HG03565 (cell line): ENCODE measurements around the gene TULP4.

ENCODE experiments used
- ATAC-seq: cut with Tn5 transposase; IDR thresholded peaks from one replicate; pipeline ENCODE4 v1.9.1; 2021; ENCODE audit warnings: mild to moderate bottlenecking, moderate library complexity; ENCODE audit not compliant: unreplicated experiment

TULP4 gene

GRCh38 chr6:158415666-158416065 lies 103.4 kb downstream of the TULP4 start:
- ATAC-seq, result no peak

- ATAC-seq, result no peak
These were observed 104.9 kb downstream of the TULP4 start for GRCh38 chr6:158416883-158417759.

GRCh38 chr6:158417760-158418098 lies 105.5 kb downstream of the TULP4 start:
- no peak for ATAC-seq

GRCh38 chr6:158418501-158418900 lies 106.2 kb downstream of the TULP4 start:
- ATAC-seq, result no peak

- no peak for ATAC-seq
These were observed 107.2 kb downstream of the TULP4 start for GRCh38 chr6:158419339-158419909.

- ATAC-seq, result no peak
These were observed 109.1 kb downstream of the TULP4 start for GRCh38 chr6:158421381-158421780.

- no peak for ATAC-seq
These were observed 110.5 kb downstream of the TULP4 start for GRCh38 chr6:158422629-158423238.

GRCh38 chr6:158431036-158431435 lies 118.8 kb downstream of the TULP4 start:
- no peak for ATAC-seq

GRCh38 chr6:158431560-158431959 lies 119.3 kb downstream of the TULP4 start:
- no peak for ATAC-seq

GRCh38 chr6:158437571-158437970 lies 125.3 kb downstream of the TULP4 start:
- ATAC-seq, result no peak

- ATAC-seq, result no peak
These were observed 126.0 kb downstream of the TULP4 start for GRCh38 chr6:158438226-158438625.

GRCh38 chr6:158439255-158439654 lies 127.0 kb downstream of the TULP4 start:
- peak; percentile 97 for ATAC-seq

GRCh38 chr6:158441716-158442215 lies 129.5 kb downstream of the TULP4 start:
- no peak for ATAC-seq

GRCh38 chr6:158442306-158442705 lies 130.0 kb downstream of the TULP4 start:
- ATAC-seq, result no peak

GRCh38 chr6:158445426-158446085 lies 133.3 kb downstream of the TULP4 start:
- no peak for ATAC-seq

GRCh38 chr6:158448856-158449255 lies 136.6 kb downstream of the TULP4 start:
- ATAC-seq, result no peak

- ATAC-seq, result no peak
These were observed 139.9 kb downstream of the TULP4 start for GRCh38 chr6:158452191-158452590.

GRCh38 chr6:158457131-158457530 lies 144.9 kb downstream of the TULP4 start:
- no peak for ATAC-seq

GRCh38 chr6:158457616-158458278 lies 145.5 kb downstream of the TULP4 start:
- ATAC-seq, result no peak

- ATAC-seq, result no peak
These were observed 147.5 kb downstream of the TULP4 start for GRCh38 chr6:158459726-158460125.
